ENCODE measurements around the gene MON1A.

The MON1A gene

GRCh38 chr3:49869525-49870126, 60.0 kb downstream of the MON1A start, which contains the start of gene CAMKV:
TSS of gene CAMKV (minus strand) at chr3:49869906. CDS start at chr3:49862388, 7,518 bp downstream.
- H3K4me1 ChIP-seq (ENCODE audit: control insufficient read depth, low read length) = peaks cover 16% of the 10 kb centered on the region
- no peaks in the 10 kb centered on the region for H3K36me3 ChIP-seq (ENCODE audit: control insufficient read depth, low read length)
- no peaks in the 10 kb centered on the region for H3K9me2 ChIP-seq (replicated peaks; ENCODE audit: control insufficient read depth, low read length)
- H3K4me3 ChIP-seq (ENCODE audit: low read length) = peak within 1 kb of the TSS; percentile 64
- no peaks in the 10 kb centered on the region for H3K9me3 ChIP-seq (ENCODE audit: control insufficient read depth, insufficient read depth, low read length)
- TF ChIP-seq CTCF (IDR thresholded peaks at IDR 0.05; ENCODE audit: low read depth, low read length, poor library complexity, severe bottlenecking) = no peak
- TF ChIP-seq EZH2phosphoT487 (IDR thresholded peaks at IDR 0.05; ENCODE audit: borderline replicate concordance, low read length) = no peak
- H3K79me2 ChIP-seq (ENCODE audit: control insufficient read depth, low read length) = no peaks in the 10 kb centered on the region
- no peak within 1 kb of the TSS for H3K27ac ChIP-seq (ENCODE audit: low read depth, low read length)
- H3K27me3 ChIP-seq (ENCODE audit: control insufficient read depth, low read length) = peaks cover 55% of the 10 kb centered on the region
- H3F3A ChIP-seq (ENCODE audit: control insufficient read depth, insufficient read depth) = no peaks in the 10 kb centered on the region
- H3K4me2 ChIP-seq (ENCODE audit: low read length) = peak within 1 kb of the TSS; percentile 82
- no peaks in the 10 kb centered on the region for H4K20me1 ChIP-seq (ENCODE audit: control insufficient read depth, insufficient read depth, low read depth, low read length)

- Histone ChIP-seq H4K20me1 (ENCODE audit: control insufficient read depth, insufficient read depth, low read depth, low read length) (no peaks in the 10 kb centered on the region), H3K9me3 (ENCODE audit: control insufficient read depth, insufficient read depth, low read length) (no peaks in the 10 kb centered on the region), H3K4me3 (ENCODE audit: low read length) (peak overlapping the region; percentile 64), H3K79me2 (ENCODE audit: control insufficient read depth, low read length) (no peaks in the 10 kb centered on the region), H3K36me3 (ENCODE audit: control insufficient read depth, low read length) (no peaks in the 10 kb centered on the region), H3K27ac (ENCODE audit: low read depth, low read length) (no peak overlapping the region), H3K27me3 (ENCODE audit: control insufficient read depth, low read length) (peaks cover 61% of the 10 kb centered on the region), H3F3A (ENCODE audit: control insufficient read depth, insufficient read depth) (no peaks in the 10 kb centered on the region), H3K4me2 (ENCODE audit: low read length) (peak overlapping the region; percentile 82), H3K4me1 (ENCODE audit: control insufficient read depth, low read length) (peaks cover 16% of the 10 kb centered on the region), H3K9me2 (replicated peaks; ENCODE audit: control insufficient read depth, low read length) (no peaks in the 10 kb centered on the region)
- no peak for TF ChIP-seq CTCF (IDR thresholded peaks at IDR 0.05; ENCODE audit: low read depth, low read length, poor library complexity, severe bottlenecking)
- no peak for TF ChIP-seq EZH2phosphoT487 (IDR thresholded peaks at IDR 0.05; ENCODE audit: borderline replicate concordance, low read length)
Measured at GRCh38 chr3:49868862-49869466, 60.6 kb downstream of the MON1A start.

- no peaks in the 10 kb centered on the region for H4K20me1 ChIP-seq (ENCODE audit: control insufficient read depth, insufficient read depth, low read depth, low read length)
- TF ChIP-seq EZH2phosphoT487 (IDR thresholded peaks at IDR 0.05; ENCODE audit: borderline replicate concordance, low read length) (no peak), CTCF (IDR thresholded peaks at IDR 0.05; ENCODE audit: low read depth, low read length, poor library complexity, severe bottlenecking) (no peak)
- H3K4me1 ChIP-seq (ENCODE audit: control insufficient read depth, low read length) = peaks cover 16% of the 10 kb centered on the region
- no peak overlapping the region for H3K4me3 ChIP-seq (ENCODE audit: low read length)
- H3K9me3 ChIP-seq (ENCODE audit: control insufficient read depth, insufficient read depth, low read length) = no peaks in the 10 kb centered on the region
- no peaks in the 10 kb centered on the region for H3K79me2 ChIP-seq (ENCODE audit: control insufficient read depth, low read length)
- peaks cover 61% of the 10 kb centered on the region for H3K27me3 ChIP-seq (ENCODE audit: control insufficient read depth, low read length)
- no peak overlapping the region for H3K27ac ChIP-seq (ENCODE audit: low read depth, low read length)
- H3K4me2 ChIP-seq (ENCODE audit: low read length) = no peak overlapping the region
- H3F3A ChIP-seq (ENCODE audit: control insufficient read depth, insufficient read depth) = no peaks in the 10 kb centered on the region
- H3K9me2 ChIP-seq (replicated peaks; ENCODE audit: control insufficient read depth, low read length) = no peaks in the 10 kb centered on the region
- no peaks in the 10 kb centered on the region for H3K36me3 ChIP-seq (ENCODE audit: control insufficient read depth, low read length)
Measured at GRCh38 chr3:49867871-49868321, 61.7 kb downstream of the MON1A start.
